ENCODE results near the gene IL1RAPL2. TPM values are rescaled to one million over a fixed set of nuclear protein-coding genes. Genes with fewer than 3 reads are reported as not detected.
"Not testable (repeated sequence)": the region's sequence is repeated elsewhere in the genome, so short reads cannot be mapped to it uniquely, and the experiment has no call there.

Gene IL1RAPL2
- total RNA-seq, 4 donors from 2014 or later, result 0.16 TPM; not detected in 3

- in situ Hi-C loops (cut with MboI; ENCODE audit: low pct_ligation_motif_present in 1 of 4, low pct_unique_long_range_greater_than_20kb in 1 of 4, low sequenced_read_pairs in 3 of 4), result no loop called here
- H3K27ac ChIP-seq, result no peak overlapping the region
- no peaks in the 10 kb centered on the region for H3K9me3 ChIP-seq
- intact Hi-C loops (cut with DNase I; ENCODE audit: low total_unique reads), result no loop called here
- TF ChIP-seq POLR2A (IDR thresholded peaks at IDR 0.05) (no peak), POLR2AphosphoS5 (IDR thresholded peaks at IDR 0.05) (no peak), CTCF (IDR thresholded peaks at IDR 0.05) (no peak), EP300 (IDR thresholded peaks at IDR 0.05; ENCODE audit: low read depth) (no peak)
- no peaks in the 10 kb centered on the region for H3K4me1 ChIP-seq
- WGBS, 2 donors (ENCODE audit: low coverage in 1 of 2), result 58 to 80% methylated on average over 3 of the region's 3 CpGs
- no peaks in the 10 kb centered on the region for H3K27me3 ChIP-seq
- no peaks in the 10 kb centered on the region for H3K36me3 ChIP-seq
- DNase-seq, result no peak
- no peak overlapping the region for H3K4me3 ChIP-seq
Observed at GRCh38 chrX:105775679-105776078, 1209.7 kb downstream of the IL1RAPL2 start.

DNA sequence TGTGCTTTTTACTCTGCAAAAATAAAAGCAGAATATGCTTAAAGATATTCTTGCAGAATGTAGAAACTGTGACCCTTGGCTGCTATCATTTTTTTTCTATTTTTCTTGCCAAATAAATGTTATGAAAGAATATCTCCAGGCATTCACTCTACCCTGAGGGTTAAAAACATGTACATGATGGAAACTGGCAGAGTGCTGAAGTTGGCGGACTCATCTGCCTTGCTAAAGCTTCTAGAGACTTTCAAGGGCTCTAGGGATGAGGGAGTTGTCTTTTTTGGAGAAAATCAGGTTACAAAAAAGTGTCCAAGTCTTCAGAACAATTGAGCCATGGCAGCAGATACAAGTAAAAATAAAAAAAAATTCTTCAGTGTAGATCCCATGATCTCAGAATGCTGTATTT lies 1215.8 kb downstream of the IL1RAPL2 start:
- intact Hi-C loops (cut with DNase I; ENCODE audit: low total_unique reads), result no loop called here
- H3K9me3 ChIP-seq, result no peaks in the 10 kb centered on the region
- no peaks in the 10 kb centered on the region for H3K4me1 ChIP-seq
- DNase-seq, result no peak
- no peak overlapping the region for H3K4me3 ChIP-seq
- TF ChIP-seq CTCF (IDR thresholded peaks at IDR 0.05), result no peak
- no peak for TF ChIP-seq POLR2AphosphoS5 (IDR thresholded peaks at IDR 0.05)
- no peak for TF ChIP-seq POLR2A (IDR thresholded peaks at IDR 0.05)
- TF ChIP-seq EP300 (IDR thresholded peaks at IDR 0.05; ENCODE audit: low read depth), result no peak
- in situ Hi-C loops (cut with MboI; ENCODE audit: low pct_ligation_motif_present in 1 of 4, low pct_unique_long_range_greater_than_20kb in 1 of 4, low sequenced_read_pairs in 3 of 4), result no loop called here
- WGBS, 2 donors (ENCODE audit: low coverage in 1 of 2), result 75% methylated on average over 1 of the region's 1 CpG; no CpG with 5 or more reads in 1 of the 2 donors
- H3K27me3 ChIP-seq, result no peaks in the 10 kb centered on the region
- H3K36me3 ChIP-seq, result no peaks in the 10 kb centered on the region
- H3K27ac ChIP-seq, result no peak overlapping the region

- H3K4me1 ChIP-seq; H3K36me3 ChIP-seq; in situ Hi-C loops (cut with MboI; ENCODE audit: low pct_ligation_motif_present in 1 of 4, low pct_unique_long_range_greater_than_20kb in 1 of 4, low sequenced_read_pairs in 3 of 4); H3K27me3 ChIP-seq; intact Hi-C loops (cut with DNase I; ENCODE audit: low total_unique reads); DNase-seq; H3K27ac ChIP-seq; H3K4me3 ChIP-seq; H3K9me3 ChIP-seq: not testable (repeated sequence)
- 84% methylated on average over 26 of the region's 26 CpGs; no CpG with 5 or more reads in 1 of the 2 donors for WGBS, 2 donors (ENCODE audit: low coverage in 1 of 2)
Observed at GRCh38 chrX:105796877-105797276, 1230.9 kb downstream of the IL1RAPL2 start.

DNA sequence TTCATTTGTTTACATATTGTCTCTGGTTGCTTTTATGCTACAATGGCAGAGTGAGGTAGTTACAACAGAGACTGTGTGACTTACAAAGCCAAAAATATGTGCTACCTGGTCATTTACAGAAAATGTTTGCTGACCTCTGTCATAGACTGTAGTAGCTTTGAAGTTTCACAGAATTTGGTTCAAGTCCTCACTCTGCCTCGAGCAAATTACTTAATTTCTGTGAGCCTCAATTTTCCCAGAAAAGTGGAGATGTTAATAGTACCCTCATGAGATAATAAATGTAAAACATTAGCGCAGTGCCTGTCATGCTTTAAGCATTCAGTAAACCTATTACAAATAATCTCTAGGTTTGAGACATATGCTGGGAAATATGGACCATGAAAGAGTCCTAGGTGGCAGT lies 1237.9 kb downstream of the IL1RAPL2 start:
- Histone ChIP-seq H3K27ac (no peak overlapping the region), H3K9me3 (no peaks in the 10 kb centered on the region), H3K4me3 (no peak overlapping the region), H3K36me3 (no peaks in the 10 kb centered on the region), H3K27me3 (no peaks in the 10 kb centered on the region), H3K4me1 (no peaks in the 10 kb centered on the region)
- DNase-seq, result no peak
- intact Hi-C loops (cut with DNase I; ENCODE audit: low total_unique reads) (no loop called here), in situ Hi-C loops (cut with MboI; ENCODE audit: low pct_ligation_motif_present in 1 of 4, low pct_unique_long_range_greater_than_20kb in 1 of 4, low sequenced_read_pairs in 3 of 4) (no loop called here)
- no peak for TF ChIP-seq CTCF (IDR thresholded peaks at IDR 0.05)
- no peak for TF ChIP-seq POLR2A (IDR thresholded peaks at IDR 0.05)
- TF ChIP-seq EP300 (IDR thresholded peaks at IDR 0.05; ENCODE audit: low read depth), result no peak
- no peak for TF ChIP-seq POLR2AphosphoS5 (IDR thresholded peaks at IDR 0.05)
- WGBS, 2 donors (ENCODE audit: low coverage in 1 of 2), result 53 to 100% methylated on average over 1 to 2 of the region's 2 CpGs

DNA sequence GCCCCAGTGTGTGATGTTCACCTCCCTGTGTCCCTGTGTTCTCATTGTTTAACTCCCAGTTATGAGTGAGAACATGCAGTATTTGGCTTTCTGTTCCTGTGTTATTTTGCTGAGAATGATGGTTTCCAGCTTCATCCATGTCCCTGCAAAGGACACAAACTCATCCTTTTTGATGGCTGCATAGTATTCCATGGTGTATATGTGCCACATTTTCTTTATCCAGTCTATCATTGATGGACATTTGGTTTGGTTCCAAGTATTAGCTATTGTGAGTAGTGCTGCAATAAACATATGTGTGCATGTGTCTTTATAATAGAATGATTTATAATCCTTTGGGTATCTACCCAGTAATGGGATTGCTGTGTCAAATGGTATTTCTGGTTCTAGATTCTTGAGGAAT lies 1239.7 kb downstream of the IL1RAPL2 start:
- intact Hi-C loops (cut with DNase I; ENCODE audit: low total_unique reads); DNase-seq; in situ Hi-C loops (cut with MboI; ENCODE audit: low pct_ligation_motif_present in 1 of 4, low pct_unique_long_range_greater_than_20kb in 1 of 4, low sequenced_read_pairs in 3 of 4): not testable (repeated sequence)

More for the DNA sequence above, 1239.7 kb downstream of the IL1RAPL2 start:
- H3K27me3 ChIP-seq, H3K9me3 ChIP-seq, H3K4me1 ChIP-seq, H3K36me3 ChIP-seq, H3K27ac ChIP-seq, H3K4me3 ChIP-seq: not testable (repeated sequence)

Measured in transverse colon (tissue), 4 donors.